ENCODE data around the gene TBCE.

- TF ChIP-seq EZH2 (IDR thresholded peaks at IDR 0.05; ENCODE audit: insufficient read depth, poor library complexity, severe bottlenecking), result no peak
- TF ChIP-seq EZH2phosphoT487 (IDR thresholded peaks at IDR 0.05; ENCODE audit: insufficient read depth, low read depth), result no peak
Observed at GRCh38 chr1:235450886-235451483, 83.8 kb downstream of the TBCE start.
